ENCODE results near the gene CFAP299.
"Not testable (repeated sequence)": the region's sequence is repeated elsewhere in the genome, so short reads cannot be mapped to it uniquely, and the experiment has no call there.

DNA sequence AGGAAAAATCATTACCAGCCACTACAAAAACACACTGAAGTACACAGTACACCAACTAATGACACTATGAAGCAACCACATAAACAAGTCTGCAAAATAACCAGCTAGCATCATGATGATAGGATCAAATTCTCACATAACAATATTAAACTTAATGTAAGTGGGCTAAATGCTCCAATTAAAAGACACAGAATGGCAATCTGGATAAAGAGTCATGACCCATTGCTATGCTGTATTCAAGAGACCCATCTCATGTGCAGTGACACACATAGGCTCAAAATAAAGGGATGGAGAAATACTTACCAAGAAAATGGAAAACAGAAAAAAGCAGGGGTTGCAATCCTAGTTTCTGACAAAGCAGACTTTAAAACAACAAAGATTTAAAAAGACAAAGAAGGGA lies 7.2 kb downstream of the CFAP299 start:
- not testable (repeated sequence) for TF ChIP-seq POLR2A (IDR thresholded peaks at IDR 0.05; ENCODE audit: low read depth)
- TF ChIP-seq, protein P1, sequence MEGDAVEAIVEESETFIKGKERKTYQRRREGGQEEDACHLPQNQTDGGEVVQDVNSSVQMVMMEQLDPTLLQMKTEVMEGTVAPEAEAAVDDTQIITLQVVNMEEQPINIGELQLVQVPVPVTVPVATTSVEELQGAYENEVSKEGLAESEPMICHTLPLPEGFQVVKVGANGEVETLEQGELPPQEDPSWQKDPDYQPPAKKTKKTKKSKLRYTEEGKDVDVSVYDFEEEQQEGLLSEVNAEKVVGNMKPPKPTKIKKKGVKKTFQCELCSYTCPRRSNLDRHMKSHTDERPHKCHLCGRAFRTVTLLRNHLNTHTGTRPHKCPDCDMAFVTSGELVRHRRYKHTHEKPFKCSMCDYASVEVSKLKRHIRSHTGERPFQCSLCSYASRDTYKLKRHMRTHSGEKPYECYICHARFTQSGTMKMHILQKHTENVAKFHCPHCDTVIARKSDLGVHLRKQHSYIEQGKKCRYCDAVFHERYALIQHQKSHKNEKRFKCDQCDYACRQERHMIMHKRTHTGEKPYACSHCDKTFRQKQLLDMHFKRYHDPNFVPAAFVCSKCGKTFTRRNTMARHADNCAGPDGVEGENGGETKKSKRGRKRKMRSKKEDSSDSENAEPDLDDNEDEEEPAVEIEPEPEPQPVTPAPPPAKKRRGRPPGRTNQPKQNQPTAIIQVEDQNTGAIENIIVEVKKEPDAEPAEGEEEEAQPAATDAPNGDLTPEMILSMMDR (IDR thresholded peaks at IDR 0.05): not testable (repeated sequence)

Data from esophagus muscularis mucosa (tissue), 3 donors.